ENCODE data around the gene FAM131C.
"Not testable (repeated sequence)": the region's sequence is repeated elsewhere in the genome, so short reads cannot be mapped to it uniquely, and the experiment has no call there.

Gene FAM131C

GRCh38 chr1:16076031-16076864, 2.8 kb upstream of the FAM131C start:
- DNase-seq, result no peak

DNA sequence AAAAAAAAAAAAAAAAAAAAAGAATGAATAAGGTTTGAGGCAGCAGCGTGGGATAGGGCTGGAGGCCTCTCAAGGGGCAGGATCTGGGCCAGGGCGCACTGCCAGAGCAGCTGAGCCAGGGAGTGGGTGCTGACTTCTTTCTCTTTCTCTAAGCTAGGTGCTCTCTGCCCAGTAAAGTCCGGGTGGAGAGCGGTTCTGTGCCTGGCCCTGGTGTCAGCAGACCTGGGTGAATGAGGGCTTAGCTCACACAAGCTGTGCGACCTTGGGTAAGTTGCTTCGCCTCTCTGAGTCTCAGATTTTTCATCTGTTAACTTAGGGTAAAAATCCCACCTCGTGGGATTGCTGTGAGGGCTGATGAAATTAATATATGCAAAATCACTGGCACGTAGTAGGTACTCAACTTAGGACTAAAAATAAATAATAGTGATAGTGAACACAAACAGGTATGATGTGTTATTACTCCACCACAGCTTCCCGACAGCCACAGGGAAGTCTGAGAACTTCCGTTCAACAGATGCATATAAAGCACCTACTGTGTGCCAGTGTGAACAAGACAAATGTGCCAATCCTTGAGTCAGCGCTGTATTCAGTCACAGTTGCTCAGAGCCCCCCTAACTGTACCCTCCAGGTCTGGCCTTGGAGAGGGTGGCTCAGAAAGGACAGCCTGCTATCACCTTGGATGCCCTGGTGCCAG, 2.0 kb upstream of the FAM131C start:
- DNase-seq, result no peak

GRCh38 chr1:16074217-16074616, 766 bp upstream of the FAM131C start:
- DNase-seq, result no peak

- no peak for DNase-seq
These were observed 601 bp downstream of the FAM131C start for GRCh38 chr1:16072616-16073484.

DNA sequence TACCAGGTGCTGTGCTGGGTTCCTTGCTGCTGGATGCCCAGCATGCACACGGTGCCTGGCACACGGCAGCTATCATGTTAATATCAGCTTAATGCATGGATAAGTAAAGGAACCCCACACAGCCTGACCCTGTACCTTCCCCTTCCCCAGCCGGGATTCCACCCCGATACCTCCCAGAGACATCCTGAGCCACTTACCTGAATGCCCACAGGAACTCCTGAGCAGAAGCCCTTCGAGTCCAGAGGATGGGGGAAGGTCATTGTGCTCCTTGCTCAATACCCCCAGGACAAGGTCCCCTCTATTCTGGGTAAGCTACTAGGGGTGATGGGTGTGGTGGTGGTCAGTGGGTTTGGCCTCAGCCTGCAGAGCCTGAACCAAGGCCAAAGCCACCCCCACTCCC, 1.4 kb downstream of the FAM131C start:
- no peak for DNase-seq

DNA sequence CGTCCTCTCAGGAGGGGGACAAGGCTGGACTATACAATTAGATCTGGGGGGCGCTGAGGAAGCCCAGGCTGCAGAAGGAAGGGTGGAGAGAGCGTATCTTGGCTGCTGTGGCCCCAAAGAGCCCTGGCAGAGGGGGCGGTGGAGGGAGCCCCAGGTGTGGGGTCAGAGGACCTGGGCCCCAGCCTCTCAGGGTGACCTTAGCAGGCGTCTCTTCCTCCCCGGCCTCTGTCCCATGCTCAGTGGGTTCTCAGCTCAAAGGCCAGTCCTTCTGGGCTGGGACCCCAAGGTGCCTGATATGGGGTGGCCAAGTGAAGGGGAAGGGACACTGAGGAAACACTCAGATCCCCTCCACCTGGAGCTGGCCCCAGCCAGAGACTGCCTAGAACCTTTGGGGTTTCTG, 1.8 kb downstream of the FAM131C start:
- no peak for DNase-seq

GRCh38 chr1:16070640-16071355, 2.7 kb downstream of the FAM131C start:
- no peak for DNase-seq

DNA sequence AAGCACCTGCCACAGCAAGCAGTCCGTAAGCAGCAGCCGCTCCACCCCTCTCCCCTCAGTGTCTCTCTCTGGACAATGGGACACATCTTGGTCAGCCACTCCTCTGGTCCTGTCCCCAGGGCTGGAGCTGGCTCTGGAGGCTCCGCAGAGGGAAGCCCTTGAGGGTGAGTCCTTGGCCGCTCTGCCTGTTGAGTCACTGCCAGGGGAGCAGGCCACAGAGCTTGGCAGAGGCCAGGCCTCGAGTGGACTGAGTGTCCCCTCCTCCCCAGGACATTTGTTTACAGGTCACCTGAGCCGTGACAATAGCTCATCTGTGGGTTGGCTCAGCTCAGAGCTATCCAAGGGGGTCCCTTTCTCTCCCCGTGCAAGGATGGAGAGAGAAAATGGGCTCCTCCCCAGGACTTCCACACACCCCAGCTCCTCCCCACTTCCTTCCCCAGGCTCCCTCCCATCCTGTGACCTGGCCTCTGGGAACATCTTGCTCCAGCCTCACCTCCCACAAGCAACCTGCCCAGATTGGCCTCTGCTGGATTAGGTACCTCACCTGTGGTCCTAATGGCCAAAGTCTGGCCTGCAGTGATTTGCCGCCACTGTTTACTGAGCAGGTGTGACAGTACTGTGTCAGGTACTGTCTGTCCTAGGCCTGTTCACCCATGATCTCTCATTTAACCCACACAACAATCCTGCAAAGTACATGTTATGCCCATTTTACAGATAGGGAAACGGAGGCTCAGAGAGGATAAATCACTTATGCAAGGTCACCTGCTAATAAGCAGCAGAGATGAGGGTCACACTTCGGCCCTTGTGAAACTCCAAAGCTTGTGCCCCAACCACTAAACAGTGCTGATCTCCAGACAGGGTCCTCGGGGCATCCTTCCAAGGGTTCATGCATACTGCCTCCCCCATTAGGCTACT, 4.8 kb downstream of the FAM131C start:
- DNase-seq, result peak; percentile 6

DNA sequence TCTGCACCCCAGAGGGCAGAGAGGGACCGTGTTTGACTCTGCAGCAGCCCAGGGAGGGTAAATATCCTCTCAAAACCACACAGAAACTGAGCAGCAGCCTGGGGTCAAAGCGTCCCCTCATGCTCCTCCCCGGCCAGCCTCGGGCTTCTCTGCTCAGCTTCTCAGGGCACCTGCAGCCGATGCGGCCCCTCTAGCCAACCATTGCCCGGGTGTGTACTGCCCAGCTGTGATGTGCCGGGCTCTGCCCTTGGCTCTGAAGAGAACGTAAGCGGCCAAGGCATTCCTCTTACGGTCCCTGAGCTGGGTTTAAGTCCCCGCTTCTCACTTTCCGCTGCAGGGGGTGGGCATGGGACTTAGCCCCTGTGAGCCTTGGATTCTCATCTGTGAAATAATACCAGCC, 5.5 kb downstream of the FAM131C start:
- no peak for DNase-seq

- no peak for DNase-seq
These were observed 6.2 kb downstream of the FAM131C start for GRCh38 chr1:16067127-16067768.

- DNase-seq, result no peak
These were observed 7.2 kb downstream of the FAM131C start for GRCh38 chr1:16066245-16066644.

DNA sequence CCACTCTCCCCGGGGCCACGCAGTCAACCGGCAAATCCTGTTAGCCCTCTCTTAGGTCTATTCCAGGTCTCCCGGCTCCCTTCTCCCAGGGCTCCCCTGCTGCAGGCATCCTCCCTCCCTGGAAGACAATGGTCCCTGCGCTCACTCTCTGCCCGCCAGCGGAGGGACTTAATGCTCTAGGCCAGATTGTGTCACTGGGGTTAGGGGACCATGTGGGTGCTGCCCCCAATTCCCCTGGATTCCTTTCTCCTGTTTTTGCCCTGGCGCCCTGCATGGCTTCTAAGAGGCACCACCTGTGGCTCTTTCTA, 8.2 kb downstream of the FAM131C start:
- no peak for DNase-seq

GRCh38 chr1:16064536-16065268, 8.7 kb downstream of the FAM131C start:
- no peak for DNase-seq

DNA sequence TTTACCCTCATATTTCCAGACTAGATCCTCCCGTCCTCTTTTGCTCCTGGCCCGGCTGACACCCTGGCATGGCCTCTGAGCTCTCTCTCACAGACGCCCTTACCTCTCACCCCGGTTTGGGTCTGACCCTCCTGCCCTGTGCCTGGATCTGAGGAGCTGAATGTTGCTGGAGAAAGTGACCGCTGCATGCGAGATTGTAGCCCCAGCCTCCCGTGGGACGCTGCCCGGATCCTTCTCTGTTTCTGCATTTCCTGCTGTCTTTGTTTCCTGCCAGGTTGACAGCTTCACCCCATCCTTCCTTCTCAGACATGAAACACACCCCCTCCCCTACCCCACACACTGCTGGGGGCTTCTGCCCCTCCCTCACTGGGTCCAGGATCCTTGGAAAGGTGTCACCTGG, 9.5 kb downstream of the FAM131C start:
- DNase-seq, result no peak

DNA sequence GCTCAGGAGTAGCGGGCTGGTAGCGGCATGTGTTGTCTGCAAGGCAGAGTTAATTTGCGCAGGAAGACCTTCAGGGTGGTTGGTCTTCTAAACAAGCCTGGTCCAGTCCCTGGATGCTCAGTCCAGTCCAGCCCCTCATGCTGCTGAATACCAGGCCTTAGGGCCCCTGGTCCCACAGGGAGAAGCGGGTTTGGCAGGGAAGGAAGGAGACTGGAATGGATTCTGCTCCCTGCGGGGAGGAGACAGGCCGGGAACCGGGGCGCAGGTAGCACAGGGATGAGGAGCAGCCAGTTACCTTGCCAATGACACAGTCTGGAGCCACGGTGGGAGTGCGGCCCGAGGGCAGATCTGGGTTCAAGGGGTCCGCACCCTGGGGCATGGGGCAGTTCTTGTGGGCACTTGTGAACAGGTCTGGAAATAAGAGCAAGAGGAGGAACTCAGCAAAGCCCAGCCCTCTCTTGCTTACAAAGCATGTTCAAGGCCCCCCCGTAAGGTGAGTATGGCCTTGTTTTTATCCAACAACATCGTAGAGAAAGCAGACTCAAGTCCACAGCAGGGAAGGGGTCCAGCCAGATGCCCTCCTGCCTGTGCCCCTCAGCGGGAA, 10.1 kb downstream of the FAM131C start:
- no peak for DNase-seq

DNA sequence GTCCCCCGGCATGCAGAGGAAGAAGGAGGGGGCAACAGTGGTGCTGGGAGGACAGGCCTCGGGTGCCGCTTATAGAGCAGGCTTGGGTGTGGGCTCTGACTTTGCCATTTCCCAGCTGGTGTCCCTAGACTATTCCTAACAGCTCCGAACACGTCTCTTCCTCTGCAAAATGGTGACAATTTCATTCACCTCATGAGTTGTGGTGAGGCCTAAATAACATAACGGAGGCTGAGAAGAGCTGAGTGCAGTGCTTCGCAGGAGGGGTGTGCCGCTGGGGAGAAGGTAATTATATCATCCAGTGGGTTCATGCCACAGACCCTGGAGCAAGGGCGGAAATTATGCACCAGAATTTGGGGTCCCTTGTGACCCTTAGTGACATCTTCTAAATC, 10.8 kb downstream of the FAM131C start:
- DNase-seq, result not testable (repeated sequence)

DNA sequence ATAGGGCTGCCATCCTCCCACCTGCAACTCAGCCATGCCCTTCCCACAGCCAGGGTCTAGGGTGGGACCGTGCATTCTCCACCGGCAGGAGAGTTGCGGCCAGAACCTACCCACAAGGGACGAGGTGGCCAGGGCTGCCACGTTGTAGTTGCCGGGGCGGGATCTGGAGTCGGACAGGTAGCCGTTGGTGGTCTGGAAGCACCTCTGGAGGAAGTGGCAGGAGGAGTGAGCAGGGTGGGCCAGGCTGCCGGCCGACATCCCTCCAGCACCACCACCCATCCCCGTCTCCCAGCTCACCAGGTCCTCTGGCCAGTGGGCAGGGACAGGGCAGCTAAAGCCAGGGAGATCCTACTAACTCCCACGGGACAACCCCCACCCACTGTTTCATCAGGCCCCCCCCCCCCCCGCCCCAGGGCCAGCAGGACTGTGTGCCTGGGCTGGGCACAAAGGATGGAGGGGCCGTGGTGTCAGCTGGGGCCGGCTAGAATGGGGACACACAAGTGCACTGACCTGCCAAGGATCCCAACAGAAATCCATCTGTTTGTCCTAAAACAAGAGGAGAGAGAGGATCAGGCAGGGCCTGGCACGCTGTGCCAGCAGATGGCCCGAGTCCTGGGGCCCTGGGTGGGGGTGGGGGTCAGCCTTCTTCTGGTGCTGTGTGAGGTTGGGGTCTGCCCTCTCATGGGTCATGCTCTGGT, 11.3 kb downstream of the FAM131C start:
- not testable (repeated sequence) for DNase-seq

DNA sequence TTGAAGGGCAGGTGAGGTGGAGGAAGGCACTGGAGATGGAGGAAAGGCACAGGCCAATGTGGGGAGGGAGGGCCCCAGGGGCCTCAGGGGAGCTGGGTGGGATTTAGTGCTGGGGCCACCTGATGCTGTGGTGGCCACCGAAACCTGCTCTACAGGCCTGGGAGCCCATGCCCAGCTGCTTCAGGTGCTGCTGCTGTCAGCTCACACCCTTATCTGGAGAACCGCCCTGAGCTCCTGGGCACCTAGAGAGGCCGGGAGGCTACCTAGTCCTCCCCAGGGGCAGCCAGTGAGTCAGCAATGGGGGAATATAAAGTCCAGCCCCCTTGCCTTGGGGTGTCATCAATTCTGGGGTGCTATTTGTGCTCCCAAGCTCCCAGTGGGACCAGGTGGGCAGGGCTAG, 12.2 kb downstream of the FAM131C start:
- no peak for DNase-seq

- DNase-seq, result not testable (repeated sequence)
These were observed 14.9 kb downstream of the FAM131C start for GRCh38 chr1:16058394-16059120.

Measured in NCI-H2029 treated with DMSO at 0.1 percent for 48 hours (cell line).